GM21390 (cell line): ENCODE data around the gene GTF2H4.
A peak's percentile ranks its signal among the peaks of the same experiment; 100 is the strongest.
"Not testable (repeated sequence)": the region's sequence is repeated elsewhere in the genome, so short reads cannot be mapped to it uniquely, and the experiment has no call there.

Source experiments
- ATAC-seq: cut with Tn5 transposase; IDR thresholded peaks from one replicate; pipeline ENCODE4 v1.9.1; 2021; ENCODE audit not compliant: unreplicated experiment

Gene GTF2H4

GRCh38 chr6:30893666-30894065 is 14.3 kb upstream of the GTF2H4 start:
- ATAC-seq = no peak

- no peak for ATAC-seq
Observed at GRCh38 chr6:30894381-30894780, 13.6 kb upstream of the GTF2H4 start.

- ATAC-seq = no peak
Observed at GRCh38 chr6:30894935-30895334, 13.1 kb upstream of the GTF2H4 start.

GRCh38 chr6:30895343-30895742 is 12.7 kb upstream of the GTF2H4 start:
- ATAC-seq = no peak

- ATAC-seq = no peak
Observed at GRCh38 chr6:30896541-30896940, 11.5 kb upstream of the GTF2H4 start.

GRCh38 chr6:30897882-30898281 is 10.1 kb upstream of the GTF2H4 start:
- no peak for ATAC-seq

- no peak for ATAC-seq
Observed at GRCh38 chr6:30898750-30899360, 9.2 kb upstream of the GTF2H4 start.

- ATAC-seq = no peak
Observed at GRCh38 chr6:30900863-30901417, 7.1 kb upstream of the GTF2H4 start.

- ATAC-seq = no peak
Observed at GRCh38 chr6:30901436-30901835, 6.6 kb upstream of the GTF2H4 start.

- ATAC-seq = not testable (repeated sequence)
Observed at GRCh38 chr6:30902196-30902595, 5.8 kb upstream of the GTF2H4 start.

- ATAC-seq = no peak
Observed at GRCh38 chr6:30902709-30903108, 5.3 kb upstream of the GTF2H4 start.

- ATAC-seq = no peak
Observed at GRCh38 chr6:30903236-30903635, 4.8 kb upstream of the GTF2H4 start.

- not testable (repeated sequence) for ATAC-seq
Observed at GRCh38 chr6:30907290-30907757, 683 bp upstream of the GTF2H4 start.

- ATAC-seq = no peak
Observed at GRCh38 chr6:30908700-30909099, 693 bp downstream of the GTF2H4 start.

- not testable (repeated sequence) for ATAC-seq
Observed at GRCh38 chr6:30910473-30910872, 2.5 kb downstream of the GTF2H4 start.

GRCh38 chr6:30912746-30913520 is 4.9 kb downstream of the GTF2H4 start:
- ATAC-seq = no peak

- ATAC-seq = no peak
Observed at GRCh38 chr6:30913721-30914075, 5.7 kb downstream of the GTF2H4 start.

GRCh38 chr6:30914076-30914853 is 6.3 kb downstream of the GTF2H4 start, which contains the start of gene VARS2:
Gene VARS2 (plus strand): TSS chr6:30914238. CDS start chr6:30914837, 599 bp downstream.
- ATAC-seq = peak; percentile 80

GRCh38 chr6:30914854-30915590 is 7.0 kb downstream of the GTF2H4 start:
- no peak for ATAC-seq

- ATAC-seq = no peak
Observed at GRCh38 chr6:30915591-30915946, 7.6 kb downstream of the GTF2H4 start.

- no peak for ATAC-seq
Observed at GRCh38 chr6:30917041-30917440, 9.0 kb downstream of the GTF2H4 start.
